ENCODE results near the gene TLR10. TPM values are rescaled to one million over a fixed set of nuclear protein-coding genes. Genes with fewer than 3 reads are reported as not detected.
A peak's percentile ranks its signal among the peaks of the same experiment; 100 is the strongest.

Gene TLR10
- total RNA-seq, 2 experiments from 2014 or later = 0.25 to 0.26 TPM

DNA sequence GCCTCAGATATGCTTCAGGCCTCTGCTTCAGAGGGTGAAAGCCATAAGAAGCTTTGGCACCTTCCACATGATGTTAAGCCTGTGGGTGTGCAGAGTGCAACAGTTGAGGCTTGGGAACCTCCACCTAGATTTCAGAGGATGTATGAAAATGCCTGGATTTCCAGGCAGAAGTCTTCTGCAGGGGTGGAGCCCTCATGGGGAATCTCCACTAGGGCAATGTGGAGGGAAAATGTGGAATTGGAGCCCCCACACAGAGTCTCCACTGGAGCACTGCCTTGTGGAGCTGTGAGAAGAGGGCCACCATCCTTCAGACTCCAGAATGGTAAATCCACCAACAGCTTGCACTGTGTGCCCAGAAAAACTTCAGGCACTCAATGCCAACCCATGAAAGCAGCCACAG, 35.2 kb downstream of the TLR10 start:
- ATAC-seq (ENCODE audit: low read depth) = no peak
- Mint-ChIP-seq H3K4me3 (no peak overlapping the region), H3K36me3 (peaks cover 13% of the 10 kb centered on the region), H3K9me3 (peaks cover 14% of the 10 kb centered on the region), H3K27ac (no peak overlapping the region), H3K4me1 (peaks cover 14% of the 10 kb centered on the region), H3K27me3 (peaks cover 2% of the 10 kb centered on the region)
- POLR2A ChIA-PET = no interaction called here
- DNase-seq = no peak

DNA sequence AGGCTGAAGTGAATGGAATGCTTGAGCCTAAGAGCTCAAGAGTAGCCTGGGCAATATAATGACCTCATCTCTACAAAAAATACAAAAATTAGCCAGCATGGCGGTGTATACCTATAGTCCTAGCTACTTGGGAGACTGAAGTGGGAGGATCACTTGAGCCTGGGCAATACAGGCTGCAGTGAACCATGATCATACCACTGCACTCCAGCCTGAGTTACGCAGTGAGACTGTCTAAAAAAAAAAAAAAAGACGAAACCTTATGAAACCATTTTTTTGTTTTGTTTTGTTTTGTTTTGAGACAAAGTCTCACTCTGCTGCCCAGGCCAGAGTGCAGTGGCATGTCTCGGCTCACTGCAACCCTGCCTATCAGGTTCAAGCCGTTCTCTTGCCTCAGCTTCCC, 36.9 kb downstream of the TLR10 start:
- POLR2A ChIA-PET = no interaction called here
- peaks cover 14% of the 10 kb centered on the region for H3K9me3 Mint-ChIP-seq
- no peak for ATAC-seq (ENCODE audit: low read depth)

DNA sequence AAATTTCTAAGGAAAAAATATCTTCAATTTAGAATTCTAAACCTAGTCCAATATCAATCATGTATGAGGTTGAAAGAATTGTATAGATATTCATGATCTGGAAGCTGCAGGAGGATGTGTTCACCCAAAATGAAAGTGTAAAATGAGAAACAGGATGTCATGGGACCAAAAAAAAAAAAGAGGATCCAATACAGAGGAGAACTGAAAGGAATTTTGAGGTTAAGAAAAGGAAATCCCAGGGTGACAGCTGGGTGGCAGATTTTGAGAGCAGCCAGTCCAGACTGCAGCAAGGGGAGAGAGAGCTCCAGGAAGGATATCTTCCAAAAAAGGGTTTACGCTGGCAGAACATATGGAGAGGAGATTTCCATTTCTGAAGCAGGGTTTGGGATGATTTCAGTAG, 38.9 kb downstream of the TLR10 start:
- no peak overlapping the region for H3K27ac Mint-ChIP-seq
- DNase-seq (no peak), ATAC-seq (ENCODE audit: low read depth) (no peak)
- H3K36me3 Mint-ChIP-seq = peaks cover 13% of the 10 kb centered on the region
- H3K4me1 Mint-ChIP-seq = peaks cover 6% of the 10 kb centered on the region
- POLR2A ChIA-PET = interaction anchor here (0.7 to 1.1 kb wide), 2 partner anchors 10 to 976 kb away, joined by 3 read pairs; no protein-coding TSS in a partner anchor
- peaks cover 15% of the 10 kb centered on the region for H3K9me3 Mint-ChIP-seq
- H3K27me3 Mint-ChIP-seq = peaks cover 5% of the 10 kb centered on the region
- no peak overlapping the region for H3K4me3 Mint-ChIP-seq

More for the DNA sequence above, 36.9 kb downstream of the TLR10 start:
- no peak for DNase-seq
- Mint-ChIP-seq H3K4me1 (peaks cover 6% of the 10 kb centered on the region), H3K27me3 (peaks cover 5% of the 10 kb centered on the region), H3K4me3 (no peak overlapping the region), H3K36me3 (peaks cover 13% of the 10 kb centered on the region), H3K27ac (no peak overlapping the region)

DNA sequence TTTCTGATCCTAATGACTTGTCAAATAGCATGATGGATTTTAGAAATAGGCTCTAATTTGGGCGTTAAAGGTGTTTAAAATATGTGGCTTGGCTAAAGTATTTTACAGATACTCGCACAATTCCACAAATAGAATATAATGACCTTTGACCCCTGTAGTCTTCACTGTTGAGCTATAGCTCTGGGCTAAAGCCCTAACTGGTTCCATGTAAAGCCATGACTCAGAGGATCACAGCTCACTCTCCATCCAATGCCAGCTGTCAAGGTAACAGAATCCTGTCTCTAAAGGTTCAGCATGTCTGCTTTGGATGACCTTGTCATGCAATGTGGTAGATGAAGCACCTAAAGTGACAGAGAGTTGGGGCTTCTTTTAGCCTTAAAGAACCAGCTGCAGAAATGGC, 42.5 kb downstream of the TLR10 start:
- DNase-seq (no peak), ATAC-seq (ENCODE audit: low read depth) (no peak)
- POLR2A ChIA-PET = no interaction called here
- H3K36me3 Mint-ChIP-seq = no peaks in the 10 kb centered on the region
- H3K4me1 Mint-ChIP-seq = peaks cover 6% of the 10 kb centered on the region
- H3K27me3 Mint-ChIP-seq = peaks cover 9% of the 10 kb centered on the region
- H3K9me3 Mint-ChIP-seq = peaks cover 3% of the 10 kb centered on the region
- H3K27ac Mint-ChIP-seq = no peak overlapping the region
- H3K4me3 Mint-ChIP-seq = no peak overlapping the region

DNA sequence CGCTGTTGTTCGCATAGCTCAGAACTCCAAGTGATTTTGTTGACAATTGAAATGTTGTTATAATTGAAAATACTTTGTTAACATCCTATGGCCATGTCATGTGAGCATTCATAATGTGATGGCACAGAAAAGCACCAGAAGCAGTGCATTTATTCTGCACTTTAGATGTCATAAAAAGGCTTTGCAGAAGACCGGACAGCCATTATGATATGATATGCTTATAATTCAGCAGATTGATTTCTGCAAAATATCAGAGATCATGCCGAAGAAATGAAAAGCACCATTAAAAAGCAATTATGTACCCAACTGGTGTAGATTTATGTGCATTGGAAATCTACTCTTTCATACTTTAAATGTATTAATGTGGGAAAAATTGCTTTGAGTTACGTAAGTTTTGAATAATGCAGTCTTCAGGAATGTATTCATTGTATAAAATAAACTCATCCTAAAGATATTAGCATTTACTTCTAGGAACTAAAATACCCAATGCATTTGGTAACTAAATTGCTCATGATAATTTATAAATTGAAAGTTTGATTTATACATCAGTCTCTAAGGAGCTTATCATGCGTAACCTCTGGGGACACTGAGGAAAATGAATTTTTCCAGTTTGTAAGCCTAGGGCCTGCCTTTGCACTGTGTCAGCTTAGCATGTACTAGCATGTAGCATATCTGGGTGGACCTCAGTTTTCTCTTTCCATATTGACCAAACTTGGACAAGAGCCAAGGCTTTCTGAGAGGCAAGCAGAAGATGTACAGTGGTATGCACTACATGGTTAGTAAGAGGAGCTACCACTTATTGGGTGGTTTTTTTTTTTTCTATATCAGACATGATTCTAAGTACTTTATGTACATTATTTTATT, 43.6 kb downstream of the TLR10 start:
- DNase-seq (no peak), ATAC-seq (ENCODE audit: low read depth) (no peak)
- H3K27ac Mint-ChIP-seq = no peak overlapping the region
- POLR2A ChIA-PET = no interaction called here
- H3K4me3 Mint-ChIP-seq = no peak overlapping the region
- peaks cover 9% of the 10 kb centered on the region for H3K27me3 Mint-ChIP-seq
- H3K4me1 Mint-ChIP-seq = peaks cover 6% of the 10 kb centered on the region
- peaks cover 3% of the 10 kb centered on the region for H3K9me3 Mint-ChIP-seq
- no peaks in the 10 kb centered on the region for H3K36me3 Mint-ChIP-seq

DNA sequence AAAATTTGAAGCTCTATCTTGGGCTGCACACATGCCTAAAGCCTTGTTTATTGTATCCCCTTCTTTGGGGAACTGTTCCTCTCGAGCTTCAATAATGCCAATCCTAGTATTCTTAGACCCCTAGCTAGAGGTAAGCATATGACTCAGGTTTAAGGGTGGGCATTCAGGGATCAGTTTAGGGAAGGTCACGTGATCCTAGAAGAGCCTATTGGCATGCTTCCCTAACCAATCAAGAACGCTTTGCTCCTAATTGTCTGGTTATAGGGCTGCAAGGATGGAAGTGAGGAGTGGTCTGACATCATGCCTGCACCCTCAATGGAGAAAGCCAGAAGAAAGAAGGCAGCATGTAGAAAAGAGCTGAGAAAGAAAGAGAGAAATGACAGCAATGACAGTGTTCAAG, 46.9 kb downstream of the TLR10 start:
- Mint-ChIP-seq H3K27me3 (peaks cover 4% of the 10 kb centered on the region), H3K27ac (no peak overlapping the region), H3K36me3 (no peaks in the 10 kb centered on the region), H3K4me1 (peaks cover 2% of the 10 kb centered on the region), H3K9me3 (peaks cover 15% of the 10 kb centered on the region), H3K4me3 (no peak overlapping the region)
- ATAC-seq (ENCODE audit: low read depth) (no peak), DNase-seq (no peak)
- POLR2A ChIA-PET = no interaction called here

DNA sequence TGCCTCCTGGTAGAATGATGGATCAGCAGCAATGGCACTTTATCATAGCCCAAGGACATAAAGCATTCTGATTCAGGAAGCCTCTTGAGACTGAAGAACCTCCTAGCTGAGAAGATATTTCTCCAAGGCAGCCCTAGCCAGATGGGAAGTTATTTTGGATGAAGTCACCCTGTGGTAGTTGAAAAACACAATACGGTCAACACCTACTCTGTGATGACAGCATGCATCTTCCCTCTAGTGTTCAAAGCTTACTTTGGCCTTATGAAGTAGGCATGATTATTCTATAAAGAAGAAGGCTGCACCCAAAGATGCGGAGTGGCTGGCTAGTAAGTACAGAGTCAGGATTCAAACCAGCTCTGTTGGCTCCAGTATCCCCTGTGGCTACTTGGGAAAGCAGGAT, 47.9 kb downstream of the TLR10 start:
- H3K27me3 Mint-ChIP-seq = peaks cover 4% of the 10 kb centered on the region
- H3K4me3 Mint-ChIP-seq = no peak overlapping the region
- no peak overlapping the region for H3K27ac Mint-ChIP-seq
- no peak for DNase-seq
- ATAC-seq (ENCODE audit: low read depth) = no peak
- peaks cover 14% of the 10 kb centered on the region for H3K9me3 Mint-ChIP-seq
- POLR2A ChIA-PET = no interaction called here
- H3K36me3 Mint-ChIP-seq = no peaks in the 10 kb centered on the region
- peaks cover 5% of the 10 kb centered on the region for H3K4me1 Mint-ChIP-seq

DNA sequence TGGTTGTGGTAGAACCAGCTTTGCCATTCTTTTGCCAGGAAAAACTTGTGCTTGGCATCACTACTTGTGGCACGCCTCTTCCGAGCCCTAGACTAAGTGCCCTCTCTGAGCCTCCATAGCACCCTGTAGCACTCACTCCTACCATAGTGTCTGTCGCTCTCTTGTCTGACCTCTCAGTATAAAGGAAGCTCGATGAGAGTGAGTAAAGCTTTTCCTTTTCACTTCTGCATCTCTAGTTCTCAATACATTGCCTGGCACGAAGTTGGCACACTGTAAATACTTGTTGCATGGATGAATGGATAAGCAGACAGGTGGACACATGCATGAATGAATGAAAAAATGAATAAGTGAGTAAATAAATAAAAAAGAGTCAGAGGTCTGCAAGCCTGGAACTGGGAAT, 48.3 kb downstream of the TLR10 start:
- POLR2A ChIA-PET = interaction anchor here (1.0 kb wide), 1 partner anchor 9 kb away, joined by 3 read pairs; no protein-coding TSS in a partner anchor
- peaks cover 14% of the 10 kb centered on the region for H3K9me3 Mint-ChIP-seq
- H3K4me3 Mint-ChIP-seq = no peak overlapping the region
- ATAC-seq (ENCODE audit: low read depth) = no peak
- H3K36me3 Mint-ChIP-seq = no peaks in the 10 kb centered on the region
- H3K27ac Mint-ChIP-seq = peak overlapping the region; percentile 72
- no peak for DNase-seq
- H3K27me3 Mint-ChIP-seq = peaks cover 4% of the 10 kb centered on the region
- H3K4me1 Mint-ChIP-seq = peaks cover 5% of the 10 kb centered on the region

DNA sequence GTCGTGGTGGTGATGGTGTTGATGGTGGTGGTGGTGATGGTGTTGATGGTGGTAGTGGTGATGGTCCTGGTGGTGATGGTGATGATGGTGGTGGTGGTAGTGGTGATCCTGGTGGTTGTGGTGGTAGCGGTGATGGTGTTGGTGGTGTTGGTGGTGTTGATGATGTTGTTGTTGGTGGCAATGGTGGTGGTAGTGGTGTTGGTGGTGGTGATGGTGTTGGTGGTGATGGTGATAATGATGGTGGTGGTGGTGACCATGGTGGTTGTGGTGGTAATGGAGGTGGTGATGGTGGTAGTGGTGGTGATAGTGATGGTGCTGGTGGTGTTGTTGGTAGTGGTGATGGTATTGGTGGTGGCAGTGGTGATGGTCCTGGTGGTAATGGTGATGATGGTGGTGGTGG, 49.1 kb downstream of the TLR10 start:
- Mint-ChIP-seq H3K9me3 (peaks cover 14% of the 10 kb centered on the region), H3K27ac (peak overlapping the region; percentile 72), H3K4me3 (peak overlapping the region; percentile 19), H3K36me3 (no peaks in the 10 kb centered on the region), H3K27me3 (peaks cover 4% of the 10 kb centered on the region), H3K4me1 (peaks cover 5% of the 10 kb centered on the region)
- POLR2A ChIA-PET = interaction anchor here (1.0 kb wide), 1 partner anchor 10 kb away, joined by 3 read pairs; no protein-coding TSS in a partner anchor
- DNase-seq (no peak), ATAC-seq (ENCODE audit: low read depth) (no peak)

DNA sequence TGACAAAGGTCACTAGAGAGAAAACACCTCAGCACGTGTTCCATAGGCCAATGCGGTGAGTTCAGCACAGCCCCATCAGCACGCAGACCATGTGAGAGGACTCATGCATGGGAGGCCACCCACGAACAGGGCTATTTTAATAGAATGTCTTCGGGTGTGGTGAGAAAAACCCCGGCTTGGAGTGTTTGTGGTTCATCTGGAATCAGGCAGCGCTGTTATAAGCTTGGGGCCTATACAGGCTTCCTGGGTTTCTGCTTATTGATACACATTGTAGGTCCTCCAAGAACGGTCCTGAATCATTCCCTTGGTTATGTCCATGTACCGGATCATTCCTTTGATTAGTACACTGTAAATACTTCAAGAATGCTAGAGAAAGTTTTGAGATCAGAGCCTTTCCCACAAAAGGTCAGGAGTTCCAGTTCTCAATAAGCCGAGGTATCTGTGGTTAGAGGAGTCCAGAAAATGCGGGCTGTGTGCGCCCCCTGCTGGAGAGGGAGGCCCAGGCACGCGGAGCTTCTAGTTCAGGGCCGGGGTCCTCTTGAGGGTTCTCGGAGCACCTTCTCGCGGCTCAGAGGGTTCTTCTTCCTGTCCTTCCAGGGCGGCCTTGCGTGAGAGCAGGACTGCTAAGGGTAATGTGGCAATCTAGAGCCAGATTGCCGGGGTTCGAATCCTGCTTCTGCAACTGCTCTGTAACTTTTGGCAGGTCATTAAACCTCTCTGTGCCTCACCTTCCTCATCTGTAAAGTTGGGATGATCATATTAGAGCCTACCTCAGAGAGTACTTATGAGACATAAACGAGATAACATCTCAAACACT, 51.8 kb downstream of the TLR10 start:
- no peak overlapping the region for H3K27ac Mint-ChIP-seq
- H3K27me3 Mint-ChIP-seq = peaks cover 2% of the 10 kb centered on the region
- H3K9me3 Mint-ChIP-seq = peaks cover 12% of the 10 kb centered on the region
- H3K36me3 Mint-ChIP-seq = no peaks in the 10 kb centered on the region
- POLR2A ChIA-PET = interaction anchor here (0.6 to 1.3 kb wide), 2 partner anchors 412 to 460 kb away, joined by 3 to 4 read pairs; no protein-coding TSS in a partner anchor
- peaks cover 5% of the 10 kb centered on the region for H3K4me1 Mint-ChIP-seq
- H3K4me3 Mint-ChIP-seq = no peak overlapping the region
- peak; percentile 71 for ATAC-seq (ENCODE audit: low read depth)
- DNase-seq = peak; percentile 83

DNA sequence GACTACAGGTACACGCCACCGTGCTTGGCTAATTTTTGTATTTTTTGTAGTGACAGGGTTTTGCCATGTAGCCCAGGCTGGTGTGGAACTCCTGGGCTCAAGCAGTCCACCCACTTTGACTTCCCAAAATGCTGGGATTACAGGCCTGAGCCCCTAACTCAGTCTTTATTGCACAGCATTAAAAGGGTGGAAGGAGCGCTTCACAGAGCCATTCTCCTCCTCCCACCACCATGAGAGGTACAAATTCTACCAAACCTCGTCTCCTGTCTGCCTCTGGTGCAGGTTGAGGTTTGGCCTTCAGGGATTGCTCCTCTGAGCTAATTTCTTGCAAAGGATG, 52.3 kb downstream of the TLR10 start:
- H3K27ac Mint-ChIP-seq = no peak overlapping the region

DNA sequence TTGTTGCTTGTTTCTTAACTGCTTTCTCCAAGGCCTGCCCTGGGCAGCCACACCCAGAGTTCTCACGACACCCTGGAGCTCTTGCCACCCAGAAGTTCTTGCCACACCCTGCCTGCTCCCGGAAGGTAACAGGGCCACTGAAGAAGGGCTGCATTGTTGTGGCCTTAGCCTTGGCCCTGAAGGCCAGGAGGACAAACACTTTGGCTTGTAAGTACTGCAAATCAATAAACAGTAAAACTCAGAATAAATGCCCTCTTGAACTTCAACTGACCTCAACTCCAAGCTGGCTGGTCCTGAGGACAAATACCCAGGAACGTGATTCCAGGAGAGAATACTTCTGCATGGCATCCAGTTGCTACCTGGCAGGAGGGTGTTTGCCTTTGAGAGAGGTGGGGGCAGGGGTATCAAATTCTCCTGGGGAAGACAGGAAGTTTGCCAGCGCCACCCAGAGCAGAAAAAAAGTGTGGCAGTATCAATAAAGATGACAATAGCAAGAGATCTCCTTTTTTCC, 54.1 kb downstream of the TLR10 start:
- POLR2A ChIA-PET = interaction anchor here (0.7 to 1.4 kb wide), 2 partner anchors 57 to 410 kb away, joined by 5 read pairs; no protein-coding TSS in a partner anchor
- ATAC-seq (ENCODE audit: low read depth) (no peak), DNase-seq (no peak)
- no peaks in the 10 kb centered on the region for H3K36me3 Mint-ChIP-seq
- no peak overlapping the region for H3K4me3 Mint-ChIP-seq
- no peaks in the 10 kb centered on the region for H3K27me3 Mint-ChIP-seq
- H3K27ac Mint-ChIP-seq = no peak overlapping the region
- peaks cover 9% of the 10 kb centered on the region for H3K9me3 Mint-ChIP-seq
- peaks cover 12% of the 10 kb centered on the region for H3K4me1 Mint-ChIP-seq

More for the DNA sequence above, 52.3 kb downstream of the TLR10 start:
- DNase-seq = no peak
- H3K36me3 Mint-ChIP-seq = no peaks in the 10 kb centered on the region
- ATAC-seq (ENCODE audit: low read depth) = no peak
- no peak overlapping the region for H3K4me3 Mint-ChIP-seq
- POLR2A ChIA-PET = interaction anchor here (1.3 kb wide), 1 partner anchor 411 kb away, joined by 4 read pairs; no protein-coding TSS in a partner anchor
- no peaks in the 10 kb centered on the region for H3K27me3 Mint-ChIP-seq
- H3K4me1 Mint-ChIP-seq = peaks cover 5% of the 10 kb centered on the region
- peaks cover 12% of the 10 kb centered on the region for H3K9me3 Mint-ChIP-seq

DNA sequence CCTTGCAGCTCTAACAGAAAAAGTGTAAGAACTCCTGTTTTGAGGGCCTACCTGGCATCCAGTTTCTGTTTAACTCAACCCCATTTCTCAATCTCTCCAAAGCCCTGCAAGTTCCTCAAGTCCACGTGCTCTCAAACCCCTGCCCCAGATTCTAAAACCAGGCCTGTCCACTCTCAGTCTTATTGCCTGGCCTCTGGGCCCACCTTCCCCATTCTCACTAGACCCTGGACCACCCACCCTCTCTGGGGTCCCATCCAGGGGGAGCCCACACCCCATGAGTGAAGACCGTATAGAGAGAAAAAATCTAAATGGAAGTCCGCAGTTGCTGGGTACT, 58.3 kb downstream of the TLR10 start:
- no peak overlapping the region for H3K4me3 Mint-ChIP-seq
- POLR2A ChIA-PET = no interaction called here
- H3K4me1 Mint-ChIP-seq = peaks cover 7% of the 10 kb centered on the region
- ATAC-seq (ENCODE audit: low read depth) (no peak), DNase-seq (no peak)
- H3K36me3 Mint-ChIP-seq = no peaks in the 10 kb centered on the region
- H3K9me3 Mint-ChIP-seq = no peaks in the 10 kb centered on the region
- H3K27me3 Mint-ChIP-seq = no peaks in the 10 kb centered on the region
- H3K27ac Mint-ChIP-seq = no peak overlapping the region

All from activated naive CD8-positive, alpha-beta T cell treated with anti-CD3 and anti-CD28 coated beads, Interleukin-2, amount 10 ng/mL, durations not matched to agents 7 days and 5 days (primary cell).